Stimulated activated CD8-positive, alpha-beta memory T cell treated with anti-CD3 and anti-CD28 coated beads, Interleukin-12 subunit alpha, Interleukin-12 subunit beta, amount 100 ng/mL, for 4 hours (primary cell): ENCODE data around the gene NUP214.

Experiments used
- DNase-seq: peaks from one replicate; pipeline ENCODE4 v3.0.0-alpha.2; 2020; ENCODE audit warnings: low read depth

Gene NUP214

GRCh38 chr9:131277287-131277909 lies 152.0 kb downstream of the NUP214 start:
- DNase-seq: no peak

GRCh38 chr9:131277910-131278701 lies 152.7 kb downstream of the NUP214 start:
- peak; percentile 53 for DNase-seq

GRCh38 chr9:131278702-131279111 lies 153.3 kb downstream of the NUP214 start:
- DNase-seq: no peak

- DNase-seq: no peak
These were observed 153.9 kb downstream of the NUP214 start for GRCh38 chr9:131279196-131279862.

- DNase-seq: no peak
These were observed 154.6 kb downstream of the NUP214 start for GRCh38 chr9:131279863-131280570.

- DNase-seq: no peak
These were observed 155.3 kb downstream of the NUP214 start for GRCh38 chr9:131280660-131281059.

- no peak for DNase-seq
These were observed 156.0 kb downstream of the NUP214 start for GRCh38 chr9:131281119-131281965.

GRCh38 chr9:131282175-131282574 lies 156.8 kb downstream of the NUP214 start:
- no peak for DNase-seq

GRCh38 chr9:131282688-131283422 lies 157.5 kb downstream of the NUP214 start:
- no peak for DNase-seq
